GM19035 (cell line): ENCODE data around the gene PPP1R9B.

ENCODE experiments used
- ATAC-seq: cut with Tn5 transposase; IDR thresholded peaks from one replicate; pipeline ENCODE4 v1.9.1; 2021; ENCODE audit not compliant: unreplicated experiment

PPP1R9B gene

DNA sequence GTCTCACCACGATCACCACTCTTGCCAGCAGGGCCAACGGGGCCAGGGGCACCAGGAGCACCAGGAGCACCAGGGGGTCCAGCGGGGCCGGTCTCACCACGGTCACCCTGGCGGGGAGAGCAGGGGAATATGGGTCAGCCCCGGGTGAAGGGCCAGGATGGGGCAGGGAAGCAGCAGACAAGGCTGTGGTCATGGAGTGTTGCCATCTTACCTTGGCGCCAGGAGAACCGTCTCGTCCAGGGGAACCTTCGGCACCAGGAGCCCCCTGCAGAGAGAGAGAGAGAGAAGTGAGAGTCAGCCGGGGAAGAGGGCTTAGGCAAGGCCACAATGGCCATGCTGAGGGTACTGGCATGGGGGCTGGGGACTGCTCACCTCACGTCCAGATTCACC, 38.0 kb upstream of the PPP1R9B start:
- ATAC-seq = no peak

DNA sequence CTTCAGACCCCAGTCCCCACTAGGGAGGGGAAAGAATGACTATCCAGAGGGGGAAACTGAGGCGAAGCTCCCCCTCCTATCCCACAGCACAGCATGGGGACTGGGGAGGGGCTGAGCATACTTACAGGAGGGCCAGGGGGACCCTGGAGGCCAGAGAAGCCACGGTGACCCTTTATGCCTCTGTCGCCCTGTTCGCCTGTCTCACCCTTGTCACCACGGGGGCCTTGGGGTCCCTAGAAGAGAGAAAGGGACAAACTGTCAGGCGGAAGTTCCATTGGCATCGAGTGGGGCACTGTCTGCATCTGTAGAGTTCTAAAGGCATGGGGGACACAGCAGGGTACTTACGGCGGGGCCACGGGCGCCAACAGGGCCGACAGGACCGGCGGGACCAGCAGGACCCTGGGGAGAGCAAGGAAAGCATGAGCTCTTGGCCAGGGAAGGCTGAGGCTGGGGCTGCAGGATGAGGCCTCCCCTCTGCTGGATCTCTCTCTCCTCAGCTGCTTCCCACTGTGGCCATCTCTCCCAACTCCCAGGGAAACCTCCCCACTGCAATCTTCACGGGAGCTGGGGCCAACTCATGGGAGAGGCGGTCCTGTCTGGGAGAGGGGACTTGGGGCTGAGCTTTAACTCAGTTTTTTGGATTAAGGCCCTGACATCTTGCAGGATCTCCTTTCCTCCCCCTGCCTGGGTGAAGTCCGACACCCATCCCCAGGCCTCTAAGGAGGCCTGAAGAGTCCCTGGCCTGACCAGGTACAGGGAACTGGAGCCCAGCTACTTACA, 37.5 kb upstream of the PPP1R9B start:
- ATAC-seq = no peak

DNA sequence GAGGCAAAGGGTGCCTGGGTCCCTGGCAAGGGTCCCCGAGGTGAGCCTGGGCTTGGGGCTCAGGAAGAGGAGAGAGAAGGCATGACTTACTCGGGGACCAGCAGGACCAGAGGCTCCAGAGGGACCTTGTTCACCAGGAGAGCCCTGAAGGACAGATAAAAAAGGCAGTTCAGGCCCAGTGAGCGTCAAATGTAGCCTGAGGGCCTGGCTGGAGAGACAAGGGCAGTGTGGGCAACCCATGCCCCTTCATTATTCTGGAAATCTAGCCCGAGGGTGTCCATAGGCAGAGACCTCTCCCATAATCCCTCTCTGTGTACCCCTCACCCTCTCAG, 36.9 kb upstream of the PPP1R9B start:
- no peak for ATAC-seq

DNA sequence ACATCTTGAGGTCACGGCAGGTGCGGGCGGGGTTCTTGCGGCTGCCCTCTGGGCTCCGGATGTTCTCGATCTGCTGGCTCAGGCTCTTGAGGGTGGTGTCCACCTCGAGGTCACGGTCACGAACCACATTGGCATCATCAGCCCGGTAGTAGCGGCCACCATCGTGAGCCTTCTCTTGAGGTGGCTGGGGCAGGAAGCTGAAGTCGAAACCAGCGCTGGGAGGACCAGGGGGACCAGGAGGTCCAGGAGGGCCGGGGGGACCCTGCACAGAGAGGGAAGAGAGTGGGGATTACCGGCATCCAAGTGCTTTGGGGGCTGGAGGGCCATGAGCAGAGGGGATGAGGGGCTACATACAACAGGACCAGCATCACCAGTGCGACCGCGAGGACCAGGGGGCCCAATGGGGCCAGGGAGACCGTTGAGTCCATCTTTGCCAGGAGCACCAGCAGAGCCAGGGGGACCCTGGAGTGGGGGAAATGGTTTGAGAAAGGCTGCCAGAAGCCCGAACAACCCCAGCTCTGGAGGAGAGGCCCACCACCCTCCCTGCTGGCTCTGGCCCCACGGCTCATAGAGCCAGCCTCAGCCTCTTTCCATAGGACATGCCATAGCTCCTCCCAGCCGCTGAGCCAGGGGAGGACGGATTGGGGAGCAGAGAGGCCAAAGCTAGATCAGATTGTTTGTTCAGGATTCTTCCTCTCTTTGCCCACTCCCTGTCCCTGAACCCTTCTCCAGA, 36.4 kb upstream of the PPP1R9B start:
- ATAC-seq = no peak

DNA sequence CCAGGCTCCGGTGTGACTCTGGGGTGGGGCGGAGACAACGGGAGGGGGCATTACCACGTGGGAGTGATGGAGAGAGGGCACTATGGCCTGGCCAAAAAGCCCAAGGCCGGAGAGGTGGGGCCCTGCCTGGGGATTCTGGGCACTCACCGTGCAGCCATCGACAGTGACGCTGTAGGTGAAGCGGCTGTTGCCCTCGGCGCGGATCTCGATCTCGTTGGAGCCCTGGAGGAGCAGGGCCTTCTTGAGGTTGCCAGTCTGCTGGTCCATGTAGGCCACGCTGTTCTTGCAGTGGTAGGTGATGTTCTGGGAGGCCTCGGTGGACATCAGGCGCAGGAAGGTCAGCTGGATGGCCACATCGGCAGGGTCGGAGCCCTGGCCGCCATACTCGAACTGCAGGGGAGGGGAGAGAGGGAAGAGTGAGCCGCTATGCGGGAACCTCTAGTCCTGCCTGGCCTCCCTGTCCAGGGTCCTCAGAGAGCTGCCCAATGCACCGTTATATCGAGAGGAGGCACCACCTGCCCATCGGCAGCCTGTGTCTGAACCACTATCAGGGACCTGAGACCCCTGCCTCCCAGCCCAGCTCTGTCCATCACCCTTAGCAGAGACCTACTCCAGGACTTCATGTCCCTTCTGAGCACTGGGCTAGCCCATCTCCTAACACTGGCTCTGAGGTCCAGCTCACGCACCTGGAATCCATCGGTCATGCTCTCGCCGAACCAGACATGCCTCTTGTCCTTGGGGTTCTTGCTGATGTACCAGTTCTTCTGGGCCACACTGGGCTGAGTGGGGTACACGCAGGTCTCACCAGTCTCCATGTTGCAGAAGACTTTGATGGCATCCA, 35.4 kb upstream of the PPP1R9B start:
- no peak for ATAC-seq

DNA sequence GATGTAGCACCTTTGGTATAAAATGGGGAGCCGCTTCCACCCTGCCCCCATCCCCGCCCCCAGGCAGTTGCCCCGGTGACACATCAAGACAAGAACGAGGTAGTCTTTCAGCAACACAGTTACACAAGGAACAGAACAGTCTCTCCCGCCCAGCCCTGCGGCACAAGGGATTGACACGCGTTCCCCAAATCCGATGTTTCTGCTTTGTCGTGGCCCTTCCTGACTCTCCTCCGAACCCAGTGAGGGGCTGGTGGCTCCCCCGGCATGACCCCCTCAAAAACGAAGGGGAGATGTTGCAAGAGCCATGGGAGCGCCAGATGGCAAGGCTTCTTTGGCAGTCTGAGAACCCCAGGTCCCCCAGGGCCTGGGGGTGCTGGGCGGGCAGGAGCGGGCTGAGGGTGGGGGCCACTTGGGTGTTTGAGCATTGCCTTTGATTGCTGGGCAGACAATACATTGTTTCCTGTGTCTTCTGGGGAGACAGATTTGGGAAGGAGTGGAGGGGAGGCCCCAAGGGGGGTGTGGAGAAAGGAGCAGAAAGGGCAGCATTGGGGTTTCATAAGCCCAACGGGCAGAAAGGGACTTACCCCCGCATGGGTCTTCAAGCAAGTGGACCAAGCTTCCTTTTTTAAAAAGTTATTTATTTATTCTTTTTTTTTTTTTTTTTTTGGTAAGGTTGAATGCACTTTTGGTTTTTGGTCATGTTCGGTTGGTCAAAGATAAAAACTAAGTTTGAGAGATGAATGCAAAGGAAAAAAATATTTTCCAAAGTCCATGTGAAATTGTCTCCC, 34.3 kb upstream of the PPP1R9B start:
- no peak for ATAC-seq

DNA sequence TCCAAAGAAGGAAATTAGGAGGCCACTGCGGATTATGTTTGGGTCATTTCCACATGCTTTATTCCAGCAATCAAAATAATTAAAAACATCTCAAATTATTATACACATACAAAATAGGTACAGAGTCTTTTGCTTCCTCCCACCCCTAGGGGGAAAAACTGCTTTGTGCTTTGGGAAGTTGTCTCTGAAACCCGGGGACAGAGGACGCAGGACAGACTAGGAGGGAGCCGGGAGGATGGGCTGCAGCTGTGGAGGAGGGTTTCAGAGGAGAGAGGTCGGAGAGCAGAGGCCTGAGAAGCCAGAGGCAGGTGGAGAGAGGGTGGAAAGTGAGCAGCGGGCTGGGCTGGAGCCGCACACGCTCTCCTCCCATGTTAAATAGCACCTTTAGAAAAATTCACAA, 33.6 kb upstream of the PPP1R9B start:
- ATAC-seq = no peak

DNA sequence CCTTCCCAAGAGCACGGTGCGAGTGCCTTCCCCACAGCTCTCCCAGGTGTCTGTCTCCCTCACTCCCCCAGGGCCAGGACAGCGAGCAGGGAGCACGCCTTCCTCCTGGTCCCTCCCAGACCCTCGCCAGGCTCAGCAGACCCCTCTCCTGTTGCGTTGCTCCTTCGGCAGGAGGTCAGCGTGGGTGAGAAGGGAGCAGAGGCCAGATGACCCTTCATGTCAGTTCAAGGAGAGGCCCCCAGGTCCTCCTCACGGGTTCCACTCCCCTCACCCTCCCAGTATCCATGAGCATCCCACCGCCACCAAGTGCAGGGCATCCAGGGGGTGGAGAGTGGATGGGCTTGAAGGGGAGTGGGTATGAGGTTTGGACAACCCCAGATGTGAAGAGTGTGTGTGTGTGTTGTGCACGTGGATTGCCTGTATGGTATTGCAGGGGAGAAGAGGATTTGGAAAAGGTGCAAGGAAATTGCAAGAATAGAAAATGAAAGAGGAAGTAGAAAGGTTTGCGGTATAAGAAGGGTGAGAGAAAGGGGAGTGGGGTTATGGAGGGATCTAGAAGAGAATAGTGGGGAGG, 33.0 kb upstream of the PPP1R9B start:
- ATAC-seq = no peak

DNA sequence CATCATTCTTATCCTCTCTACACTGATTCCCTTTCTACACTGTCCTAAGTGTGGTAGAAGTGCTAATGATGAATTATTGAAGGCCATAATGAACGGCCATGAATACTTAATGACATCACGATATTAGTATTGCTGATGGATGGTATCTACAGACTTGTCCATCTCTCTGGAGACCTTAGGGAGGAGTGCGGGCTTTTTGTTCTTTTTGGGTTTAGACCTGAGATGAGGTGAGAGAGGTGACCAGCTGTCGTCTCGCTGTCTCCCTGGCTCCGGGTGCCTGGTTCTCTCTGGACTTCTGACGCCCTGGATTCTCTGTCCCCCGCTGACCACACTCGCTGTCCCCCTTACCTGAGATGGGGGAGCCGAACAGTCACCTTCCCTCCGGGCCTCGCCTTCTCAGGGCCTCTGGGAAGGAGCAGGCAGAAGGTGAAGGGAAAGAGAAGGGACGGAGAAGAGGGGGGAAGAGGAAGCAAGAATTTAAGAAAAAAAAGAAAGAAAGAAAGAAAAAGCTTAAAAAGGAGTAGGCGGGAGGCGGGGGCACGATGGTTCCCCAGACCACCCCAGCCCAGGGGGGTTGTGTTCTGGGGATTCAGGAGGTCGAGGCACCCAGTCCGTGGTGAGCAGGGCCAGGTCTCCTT, 32.4 kb upstream of the PPP1R9B start:
- ATAC-seq = no peak

DNA sequence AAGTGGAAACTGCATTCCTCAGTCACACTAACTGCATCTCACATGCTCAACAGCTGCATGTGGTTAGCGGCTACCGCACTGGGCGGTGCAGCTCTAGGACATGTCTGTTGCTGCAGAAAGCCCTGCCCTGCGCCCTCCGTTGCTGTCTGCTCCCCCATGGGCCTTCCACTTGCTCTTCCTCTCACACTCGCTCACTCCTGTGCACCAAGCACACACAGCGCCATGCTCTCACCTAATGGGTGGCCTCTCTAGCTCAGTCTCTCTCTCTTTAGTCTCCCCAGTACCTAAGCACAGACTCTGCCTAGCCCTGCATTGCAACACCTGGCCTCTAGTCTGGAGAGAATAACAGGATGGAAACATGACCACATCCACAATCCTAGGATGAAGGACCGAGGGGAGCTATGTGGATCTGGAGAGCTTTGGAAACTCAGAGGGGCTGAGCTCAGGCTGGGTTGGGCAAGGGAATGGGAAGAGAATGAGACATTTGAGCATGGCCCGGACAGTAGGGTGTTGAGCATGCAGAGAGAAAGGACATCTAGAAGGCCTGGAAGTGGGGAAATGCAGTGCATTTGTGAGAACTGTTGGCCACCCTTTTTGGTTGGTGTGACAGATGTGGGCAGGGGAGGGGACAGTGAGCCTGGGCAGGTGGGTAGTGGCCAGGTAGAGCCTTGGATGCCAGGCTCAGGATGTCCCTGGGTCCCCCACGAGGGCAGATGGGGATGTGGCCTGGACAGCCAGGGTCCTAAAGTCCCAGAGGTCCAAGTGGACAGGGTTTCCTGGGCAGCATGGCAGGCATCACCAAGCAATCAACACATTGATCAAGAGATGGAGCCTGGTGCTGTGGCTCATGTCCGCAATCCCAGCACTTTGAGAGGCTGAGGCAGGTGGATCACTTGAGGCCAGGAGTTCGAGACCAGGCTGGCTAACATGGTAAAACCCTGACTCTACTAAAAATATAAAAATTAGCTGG, 31.4 kb upstream of the PPP1R9B start:
- no peak for ATAC-seq

DNA sequence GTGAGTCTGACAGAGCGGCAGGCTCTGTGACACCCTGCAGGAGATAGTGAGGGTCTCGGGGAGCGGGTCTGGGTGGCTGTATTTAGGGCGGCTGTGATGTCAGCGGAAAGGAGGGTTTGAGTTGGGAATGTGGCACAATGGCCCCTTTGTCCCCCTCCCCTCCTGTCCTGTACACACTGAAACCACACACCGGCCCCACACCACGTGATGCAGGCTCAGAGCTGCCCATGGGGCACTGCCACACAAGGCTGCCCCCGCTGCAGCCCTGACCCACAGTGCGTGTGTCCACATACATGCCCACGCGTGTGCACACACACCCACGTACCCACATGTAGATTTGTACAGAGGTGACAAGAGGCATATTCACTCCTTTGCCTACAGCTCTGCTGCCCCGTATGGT, 30.7 kb upstream of the PPP1R9B start:
- ATAC-seq = no peak

DNA sequence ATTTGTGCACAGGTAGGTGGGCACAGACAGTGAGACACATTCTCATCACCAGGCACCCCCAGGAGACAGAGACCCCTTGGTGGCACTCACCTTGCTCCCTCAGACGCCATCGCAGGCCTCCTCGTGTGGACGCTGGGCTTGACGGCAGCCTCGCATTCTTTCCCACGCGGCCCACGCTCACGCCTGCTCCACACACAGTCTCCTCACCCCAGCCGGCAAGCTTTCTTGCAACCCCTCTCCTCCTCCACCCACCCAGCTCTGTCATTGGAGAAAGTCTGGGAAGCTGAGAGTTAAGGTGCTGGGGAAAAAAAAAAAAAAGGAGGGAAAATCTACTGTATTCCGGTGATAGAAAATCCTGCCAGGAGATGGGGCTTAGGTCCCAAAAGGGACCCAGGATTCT, 30.1 kb upstream of the PPP1R9B start:
- no peak for ATAC-seq

DNA sequence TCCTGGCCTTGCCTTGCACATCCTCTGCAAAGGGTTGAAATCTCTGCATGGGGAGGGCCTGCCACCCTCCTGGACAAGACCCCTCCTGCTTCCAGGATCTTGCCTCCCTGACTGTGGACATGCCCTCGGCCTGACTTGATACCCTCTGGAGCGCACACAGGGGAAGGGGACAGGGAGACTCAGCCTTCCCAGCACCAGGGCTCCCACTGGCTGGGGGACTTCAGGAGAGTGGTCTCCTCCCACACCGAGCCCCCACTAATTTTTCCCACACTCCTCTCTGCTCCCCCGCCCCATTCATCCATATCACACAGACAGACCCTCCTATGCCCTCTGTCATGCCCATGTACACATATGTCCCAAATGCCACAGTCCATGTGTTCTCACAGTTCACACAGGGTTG, 29.6 kb upstream of the PPP1R9B start:
- no peak for ATAC-seq

DNA sequence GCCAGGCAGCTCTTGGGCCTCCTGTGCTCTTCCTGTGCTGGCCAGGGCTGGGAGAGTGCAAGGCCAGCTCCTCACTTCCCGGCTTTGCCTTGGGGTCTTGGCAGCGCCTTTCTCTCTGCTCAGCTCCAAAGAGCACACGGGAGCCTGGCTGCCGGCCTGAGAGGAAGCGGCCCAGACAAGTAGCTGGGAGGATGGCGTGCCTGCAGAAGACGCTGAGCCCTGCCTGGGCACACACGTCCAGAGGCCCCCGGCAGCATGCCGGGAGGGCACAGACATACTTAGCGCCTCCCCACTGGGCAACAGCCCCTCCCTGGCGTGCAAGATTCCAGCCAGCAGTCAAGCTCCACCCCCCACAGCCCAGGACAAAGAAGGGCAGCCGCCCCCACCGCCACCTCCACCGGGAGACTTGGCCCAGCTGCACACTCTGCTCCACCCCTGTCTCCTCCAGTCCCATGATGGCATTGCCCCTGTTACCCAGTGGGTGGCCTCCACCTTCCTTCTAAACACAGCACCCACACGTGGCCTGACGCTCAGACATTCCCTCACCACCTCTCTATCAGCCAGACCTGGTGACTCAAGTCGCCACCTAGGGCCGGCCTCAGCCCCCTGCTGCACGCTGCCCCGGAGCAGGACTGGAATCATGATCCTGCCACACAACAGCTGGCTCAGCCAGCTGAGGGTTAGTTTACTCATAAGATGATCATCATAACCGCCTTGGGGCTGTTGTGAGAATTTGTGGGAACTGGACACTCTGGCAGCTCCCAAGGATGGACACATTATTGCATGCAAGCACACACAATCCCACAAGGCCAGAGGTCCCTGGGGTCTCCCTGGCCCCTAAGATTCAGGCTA, 27.7 kb upstream of the PPP1R9B start:
- no peak for ATAC-seq

DNA sequence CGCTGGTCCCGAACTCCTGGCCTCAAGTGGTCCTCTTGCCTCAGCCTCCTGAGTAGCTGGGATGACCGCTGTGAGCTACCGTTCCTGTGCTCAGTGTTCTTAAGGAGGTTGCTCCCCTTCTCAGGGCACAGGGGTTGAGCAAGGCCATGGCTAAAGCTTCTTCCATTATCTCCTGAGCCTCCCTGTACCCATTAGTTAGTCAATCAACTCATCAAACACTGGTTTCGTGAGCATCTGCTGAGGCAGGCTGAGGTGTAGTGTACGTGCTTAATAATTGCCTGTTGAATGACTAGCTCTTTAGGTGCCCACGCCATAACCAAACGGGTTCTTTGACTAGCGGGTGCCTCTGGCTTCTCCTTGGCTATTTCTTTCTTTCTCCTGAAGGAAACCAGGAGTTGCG, 27.0 kb upstream of the PPP1R9B start:
- no peak for ATAC-seq

DNA sequence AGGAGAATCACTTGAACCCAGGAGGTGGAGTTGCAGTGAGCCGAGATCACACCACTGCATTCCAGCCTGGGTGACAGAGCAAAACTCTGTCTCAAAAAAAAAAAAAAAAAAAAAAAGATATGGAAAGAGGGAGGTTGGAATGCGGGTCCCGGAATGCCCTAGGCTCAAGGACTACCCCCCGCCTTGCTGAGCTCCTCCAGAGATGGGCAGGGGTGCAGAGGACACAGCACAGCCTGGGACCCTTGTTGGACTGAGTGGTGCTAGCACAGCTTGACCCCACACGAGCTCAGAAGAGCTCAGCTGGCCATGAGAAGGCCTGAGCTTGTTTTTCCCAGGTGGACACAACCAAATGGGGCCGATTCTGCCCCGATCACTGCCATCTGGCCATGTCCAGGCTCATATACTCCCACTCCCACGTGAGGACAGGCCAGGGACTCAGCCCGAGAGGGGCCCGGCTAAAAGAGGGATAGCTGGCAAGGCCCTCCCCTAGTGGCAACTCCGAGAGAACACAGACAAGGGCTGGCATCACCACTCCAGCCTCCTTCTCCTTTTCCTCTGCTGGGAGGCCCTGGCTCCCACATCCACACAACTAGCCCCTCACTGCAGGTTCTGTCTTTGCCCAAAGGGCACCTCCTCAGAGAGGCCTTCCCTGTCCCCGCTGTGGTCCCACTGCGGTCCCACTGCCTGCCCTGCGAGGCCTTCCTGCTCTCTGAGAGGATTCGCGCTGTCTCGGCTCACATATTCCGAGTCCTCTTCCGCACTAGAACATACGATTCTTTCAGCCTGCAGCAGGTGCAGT, 26.3 kb upstream of the PPP1R9B start:
- no peak for ATAC-seq

DNA sequence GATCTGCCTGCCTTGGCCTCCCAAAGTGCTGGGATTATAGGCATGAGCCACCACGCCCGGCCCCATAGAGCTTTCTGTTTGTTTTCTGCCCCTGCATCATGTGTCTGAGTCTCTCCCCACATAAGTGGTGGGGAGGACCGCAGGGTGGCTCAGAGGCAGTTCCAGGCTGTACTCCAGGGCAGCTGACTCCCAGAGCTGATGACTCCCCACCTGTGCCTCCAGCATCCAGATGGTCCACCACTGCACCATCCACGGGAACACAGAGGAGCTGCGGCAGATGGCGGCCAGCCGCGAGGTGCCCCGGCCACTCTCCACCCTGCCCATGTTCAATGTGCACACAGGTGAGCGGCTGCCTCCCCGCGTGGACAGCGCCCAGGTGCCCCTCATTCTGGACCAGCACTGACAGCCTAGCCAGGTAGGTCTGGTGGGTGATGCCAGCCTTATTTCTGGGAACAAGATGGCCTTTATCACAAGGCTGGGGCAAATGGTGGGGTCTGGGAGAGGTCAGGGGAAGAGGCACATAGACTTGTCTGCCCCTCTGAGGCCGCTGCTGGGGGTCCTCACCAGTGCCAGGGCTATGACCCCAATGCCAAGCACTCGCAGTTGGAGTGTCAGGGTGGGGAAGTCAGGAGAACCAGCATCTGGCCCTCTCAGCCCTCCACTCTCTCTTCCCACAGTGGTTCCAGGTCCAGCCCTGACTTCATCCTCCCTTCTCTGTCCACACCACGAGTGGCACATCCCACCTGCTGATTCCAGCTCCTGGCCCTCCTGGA, 24.7 kb upstream of the PPP1R9B start:
- ATAC-seq = no peak
